Body of pancreas (tissue), 4 donors: ENCODE results near the gene TMEM154. TPM values are rescaled to one million over a fixed set of nuclear protein-coding genes. Genes with fewer than 3 reads are reported as not detected.

Source experiments
- ATAC-seq: fragments of 150-250 bp; one replicate; pipeline ENCODE4 v1.9.1; 2016
- DNase-seq, 4 donors: peaks; one replicate each; pipeline ENCODE4 v3.0.0-alpha.2; 2019
- H3K27ac ChIP-seq, 4 donors: fragments of 200-600 bp; sonication (generic); 1 replicate in 3 of 4; 2 replicates in 1 of 4; pipeline versions ENCODE4 v1.5.1 to v1.6.1; 2016 to 2019; ENCODE audit warnings: mild to moderate bottlenecking in 1 of 4, mixed read lengths in 1 of 4, moderate library complexity in 1 of 4
- H3K27me3 ChIP-seq, 2 donors: fragments of 200-600 bp; sonication (generic); one replicate each; pipeline ENCODE4 v1.6.0; 2016; ENCODE audit warnings: mild to moderate bottlenecking in 1 of 2
- H3K36me3 ChIP-seq, 2 donors: fragments of 200-600 bp; sonication (generic); replicated peaks in 1 of 2; 2 replicates each; pipeline ENCODE4 v1.5.1; 2016; ENCODE audit warnings: low read depth in 2 of 2; ENCODE audit not compliant: insufficient read depth in 1 of 2
- H3K4me1 ChIP-seq: fragments of 200-600 bp; sonication (generic); one replicate; pipeline ENCODE4 v1.6.0; 2016
- H3K4me3 ChIP-seq, 2 donors: fragments of 200-600 bp; sonication (generic); 1 replicate in 1 of 2; 2 replicates in 1 of 2; pipeline ENCODE4 v1.5.1; 2016 to 2019
- H3K9me3 ChIP-seq, 3 donors: fragments of 200-600 bp; sonication (generic); 1 replicate in 2 of 3; 2 replicates in 1 of 3; pipeline ENCODE4 v1.5.1; 2016
- POLR2A ChIP-seq, 3 donors: fragments of 450-650 bp; IDR thresholded peaks; one replicate each; pipeline ENCODE4 v1.6.1; 2016; ENCODE audit warnings: antibody characterized with exemption in 3 of 3, mild to moderate bottlenecking in 2 of 3
- WGBS, 2 donors: methylation state at CpG; one replicate each; pipeline ENCODE4 v1.1.5; 2017; 5-methylcytosine and 5-hydroxymethylcytosine counted together
- intact Hi-C: fragments of 100-400 bp; cut with DNase I; formaldehyde crosslinking; loops from one replicate; pipeline ENCODE4 v1.15.1; 2023
- total RNA-seq, 2 donors: library from RNA; depleted of rRNA; stranded (reverse); fragments of >200 nt; gene quantifications; one replicate each; pipeline ENCODE4 v1.1.0, GENCODE V29; 2016
- TF ChIP-seq, protein P1 (sequence below), 7 experiments: fragments of 450-650 bp in 4 of 7; fragments of 200-600 bp in 3 of 7; sonication (generic) in 3 of 7; IDR thresholded peaks; one replicate each; pipeline ENCODE4 v1.5.1; 2016 to 2019; ENCODE audit warnings: antibody characterized with exemption in 7 of 7

The TMEM154 gene, protein sequence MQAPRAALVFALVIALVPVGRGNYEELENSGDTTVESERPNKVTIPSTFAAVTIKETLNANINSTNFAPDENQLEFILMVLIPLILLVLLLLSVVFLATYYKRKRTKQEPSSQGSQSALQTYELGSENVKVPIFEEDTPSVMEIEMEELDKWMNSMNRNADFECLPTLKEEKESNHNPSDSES
- total RNA-seq: under 1 TPM; under 0.01 to 0.52 TPM

DNA sequence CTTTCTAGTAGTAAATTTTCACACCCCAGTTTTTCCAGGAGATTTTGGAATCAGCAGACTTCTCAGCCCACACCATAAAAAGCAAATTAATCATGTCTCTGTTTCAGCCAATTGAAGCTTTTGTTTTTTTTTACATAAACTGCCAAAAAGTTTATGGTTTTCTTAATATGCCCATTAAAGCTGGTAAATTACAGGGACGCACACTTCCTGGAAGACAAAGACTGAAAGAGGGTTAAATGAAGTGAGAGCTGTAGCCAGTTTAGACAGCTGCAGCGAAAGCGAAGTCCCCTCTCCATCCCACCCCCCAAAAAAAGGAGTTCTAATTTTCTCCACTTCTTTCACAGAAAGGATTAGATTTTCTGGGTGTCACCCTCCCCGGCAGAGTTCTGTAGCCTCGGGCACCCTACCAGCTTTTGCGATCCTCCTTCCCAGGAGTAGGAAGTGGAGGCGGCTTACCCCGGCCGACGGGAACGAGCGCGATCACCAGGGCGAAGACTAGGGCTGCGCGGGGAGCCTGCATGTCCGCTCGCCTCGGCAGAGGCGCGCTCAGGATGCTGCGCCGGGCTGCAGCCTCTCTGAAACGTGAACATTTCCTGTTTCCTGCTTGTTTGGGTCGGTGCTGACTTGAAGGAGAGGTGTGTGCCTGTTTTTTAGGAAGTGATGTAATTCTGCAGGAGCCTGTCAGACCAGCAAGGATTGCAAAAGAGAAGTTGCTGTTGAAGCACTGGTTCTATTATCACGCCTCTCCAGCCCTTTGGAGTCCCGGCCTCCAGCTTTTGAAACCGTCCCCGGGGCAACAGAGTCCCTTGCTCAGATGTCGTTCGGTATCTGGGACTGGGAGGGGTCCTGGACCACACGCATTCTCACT is at the start of gene TMEM154:
Gene TMEM154, minus strand, starts transcription at position 584 of the 868 bp plus-strand sequence. Its CDS starts 64 bp downstream, at position 520.
- intact Hi-C loops: no loop called here
- Histone ChIP-seq H3K4me3 (peak within 1 kb of the TSS in 1 of 2 donors; percentile 2), H3K9me3 (no peaks in the 10 kb centered on the region), H3K27me3 (no peaks in the 10 kb centered on the region), H3K4me1 (no peaks in the 10 kb centered on the region), H3K36me3 (no peaks in the 10 kb centered on the region), H3K27ac (no peak within 1 kb of the TSS)
- DNase-seq: peak; percentile 26 to 55 (median 38)
- peak; percentile 71 for ATAC-seq
- WGBS, 2 donors: 6 to 14% methylated on average over 30 to 32 of the region's 32 CpGs
- TF ChIP-seq, protein P1, sequence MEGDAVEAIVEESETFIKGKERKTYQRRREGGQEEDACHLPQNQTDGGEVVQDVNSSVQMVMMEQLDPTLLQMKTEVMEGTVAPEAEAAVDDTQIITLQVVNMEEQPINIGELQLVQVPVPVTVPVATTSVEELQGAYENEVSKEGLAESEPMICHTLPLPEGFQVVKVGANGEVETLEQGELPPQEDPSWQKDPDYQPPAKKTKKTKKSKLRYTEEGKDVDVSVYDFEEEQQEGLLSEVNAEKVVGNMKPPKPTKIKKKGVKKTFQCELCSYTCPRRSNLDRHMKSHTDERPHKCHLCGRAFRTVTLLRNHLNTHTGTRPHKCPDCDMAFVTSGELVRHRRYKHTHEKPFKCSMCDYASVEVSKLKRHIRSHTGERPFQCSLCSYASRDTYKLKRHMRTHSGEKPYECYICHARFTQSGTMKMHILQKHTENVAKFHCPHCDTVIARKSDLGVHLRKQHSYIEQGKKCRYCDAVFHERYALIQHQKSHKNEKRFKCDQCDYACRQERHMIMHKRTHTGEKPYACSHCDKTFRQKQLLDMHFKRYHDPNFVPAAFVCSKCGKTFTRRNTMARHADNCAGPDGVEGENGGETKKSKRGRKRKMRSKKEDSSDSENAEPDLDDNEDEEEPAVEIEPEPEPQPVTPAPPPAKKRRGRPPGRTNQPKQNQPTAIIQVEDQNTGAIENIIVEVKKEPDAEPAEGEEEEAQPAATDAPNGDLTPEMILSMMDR (IDR thresholded peaks at IDR 0.05): no peak
- peak in 2 of 3 donors; percentile 37 to 49 for TF ChIP-seq POLR2A (IDR thresholded peaks at IDR 0.05)

DNA sequence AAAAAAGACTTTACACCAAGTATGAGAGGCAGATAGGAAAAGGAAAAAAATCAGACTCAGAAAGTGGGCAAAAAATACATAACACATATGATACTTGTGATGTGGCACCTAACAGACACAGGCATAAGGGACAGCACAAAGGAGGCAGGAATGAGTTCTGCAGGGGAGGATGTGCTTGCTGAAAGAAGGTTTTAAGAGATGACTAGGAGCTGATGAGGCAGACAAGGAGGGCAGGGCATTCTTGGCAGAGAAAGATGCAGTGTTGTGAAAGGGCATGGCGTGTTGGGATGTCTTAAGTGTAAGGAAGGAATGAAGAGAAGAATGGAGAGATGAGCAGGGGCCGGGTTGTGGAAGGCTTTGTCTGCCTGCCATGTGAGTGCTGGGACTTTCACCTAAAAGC is 49.7 kb upstream of the TMEM154 start:
- WGBS, 2 donors: 33 to 40% methylated on average over 2 of the region's 2 CpGs
- Histone ChIP-seq H3K4me1 (no peaks in the 10 kb centered on the region), H3K27me3 (no peaks in the 10 kb centered on the region), H3K27ac (no peak overlapping the region), H3K36me3 (no peaks in the 10 kb centered on the region), H3K9me3 (no peaks in the 10 kb centered on the region), H3K4me3 (no peak overlapping the region)
- DNase-seq (no peak), ATAC-seq (no peak)
- TF ChIP-seq, protein P1 (IDR thresholded peaks at IDR 0.05): no peak
- TF ChIP-seq POLR2A (IDR thresholded peaks at IDR 0.05): no peak
- intact Hi-C loops: no loop called here

DNA sequence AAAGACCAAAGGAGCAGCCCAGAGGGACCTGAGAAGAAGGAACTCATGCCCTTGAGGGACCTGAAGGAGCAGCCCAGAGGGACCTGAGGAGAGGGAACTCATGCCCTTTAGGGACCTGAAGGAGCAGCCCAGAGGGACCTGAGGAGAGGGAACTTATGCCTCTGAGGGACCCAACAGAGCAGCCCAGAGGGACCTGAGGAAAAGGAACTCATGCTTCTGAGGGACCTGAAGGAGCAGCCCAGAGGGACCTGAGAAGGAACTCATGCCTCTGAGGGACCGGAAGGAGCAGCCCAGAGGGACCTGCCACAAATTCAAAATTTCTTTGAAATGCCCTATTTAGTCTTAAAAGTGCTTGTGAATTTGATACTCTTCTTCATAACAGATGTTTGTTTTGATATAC is 48.5 kb upstream of the TMEM154 start:
- Histone ChIP-seq H3K9me3 (no peaks in the 10 kb centered on the region), H3K4me3 (no peak overlapping the region), H3K4me1 (no peaks in the 10 kb centered on the region), H3K27me3 (no peaks in the 10 kb centered on the region), H3K36me3 (no peaks in the 10 kb centered on the region), H3K27ac (no peak overlapping the region)
- ATAC-seq: no peak
- intact Hi-C loops: no loop called here
- WGBS, 2 donors: 88 to 90% methylated on average over 1 of the region's 1 CpG
- no peak for DNase-seq
- TF ChIP-seq, protein P1 (IDR thresholded peaks at IDR 0.05): no peak
- no peak for TF ChIP-seq POLR2A (IDR thresholded peaks at IDR 0.05)

DNA sequence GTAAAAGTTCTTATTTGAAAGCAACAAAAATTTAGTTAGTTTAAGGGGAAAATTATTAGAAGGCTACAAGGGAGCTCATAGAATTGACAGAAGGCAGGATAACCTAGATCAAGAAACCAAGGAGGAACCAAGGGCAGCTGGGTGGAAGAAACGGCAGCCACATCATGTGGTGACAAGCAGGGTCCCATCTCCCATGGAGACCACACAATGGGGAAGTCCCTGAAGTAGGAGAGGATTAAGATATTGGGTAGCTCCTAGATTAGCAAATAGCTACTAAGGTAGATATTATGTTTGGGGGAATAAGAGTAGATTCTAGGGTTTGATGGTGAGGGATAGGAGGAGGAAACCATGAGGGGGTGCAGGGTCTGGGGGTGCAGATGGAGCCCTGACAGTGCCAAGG is 48.0 kb upstream of the TMEM154 start:
- ATAC-seq: no peak
- intact Hi-C loops: no loop called here

DNA sequence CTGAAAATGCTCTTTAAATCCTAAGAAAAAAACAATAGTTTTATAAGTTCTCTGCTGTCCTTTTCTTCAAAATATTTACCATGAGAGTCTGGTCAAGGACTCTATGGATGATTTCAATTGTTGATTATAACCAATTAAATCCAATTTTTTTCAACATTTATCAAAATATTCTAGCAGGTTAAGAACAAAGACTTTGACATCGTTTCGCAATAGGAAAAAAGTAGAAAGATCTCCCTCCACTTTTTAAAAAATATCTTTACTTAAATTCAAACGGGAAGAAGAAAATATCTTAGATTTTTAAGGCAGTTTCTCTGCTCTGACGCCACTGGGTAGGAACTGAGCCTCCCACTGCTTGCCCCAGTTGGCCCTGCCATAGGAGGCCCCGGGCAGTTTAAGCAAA is 44.7 kb upstream of the TMEM154 start:
- Histone ChIP-seq H3K9me3 (no peaks in the 10 kb centered on the region), H3K27ac (no peak overlapping the region), H3K27me3 (no peaks in the 10 kb centered on the region), H3K4me1 (no peaks in the 10 kb centered on the region), H3K36me3 (no peaks in the 10 kb centered on the region), H3K4me3 (no peak overlapping the region)
- intact Hi-C loops: no loop called here
- no peak for ATAC-seq
- DNase-seq: no peak
- TF ChIP-seq POLR2A (IDR thresholded peaks at IDR 0.05): no peak
- TF ChIP-seq, protein P1 (IDR thresholded peaks at IDR 0.05): no peak
- 65 to 69% methylated on average over 5 of the region's 5 CpGs for WGBS, 2 donors

More for the DNA sequence above, 48.0 kb upstream of the TMEM154 start:
- 20 to 39% methylated on average over 1 of the region's 1 CpG for WGBS, 2 donors
- no peak for DNase-seq
- H3K9me3 ChIP-seq: no peaks in the 10 kb centered on the region
- no peak for TF ChIP-seq POLR2A (IDR thresholded peaks at IDR 0.05)
- no peak overlapping the region for H3K27ac ChIP-seq
- no peaks in the 10 kb centered on the region for H3K27me3 ChIP-seq
- no peaks in the 10 kb centered on the region for H3K36me3 ChIP-seq
- H3K4me1 ChIP-seq: no peaks in the 10 kb centered on the region
- no peak overlapping the region for H3K4me3 ChIP-seq
